ENCODE results near the gene ANKMY1. TPM values are rescaled to one million over a fixed set of nuclear protein-coding genes. Genes with fewer than 3 reads are reported as not detected.
"Not testable (repeated sequence)": the region's sequence is repeated elsewhere in the genome, so short reads cannot be mapped to it uniquely, and the experiment has no call there.

ANKMY1 gene
- total RNA-seq, 1 experiment from 2014 or later = 2.4 TPM

- in situ Hi-C loops (cut with HindIII; ENCODE audit: low pct_unique_long_range_greater_than_20kb, low sequenced_read_pairs) = no loop called here
- DNase-seq (ENCODE audit: low read depth) = no peak
Measured at GRCh38 chr2:240501531-240501991, 56.2 kb downstream of the ANKMY1 start.

- in situ Hi-C loops (cut with HindIII; ENCODE audit: low pct_unique_long_range_greater_than_20kb, low sequenced_read_pairs) = no loop called here
- DNase-seq (ENCODE audit: low read depth) = no peak
Measured at GRCh38 chr2:240500561-240501423, 57.0 kb downstream of the ANKMY1 start.

- in situ Hi-C loops (cut with HindIII; ENCODE audit: low pct_unique_long_range_greater_than_20kb, low sequenced_read_pairs) = no loop called here
- DNase-seq (ENCODE audit: low read depth) = no peak
Measured at GRCh38 chr2:240499309-240500301, 58.2 kb downstream of the ANKMY1 start.

- DNase-seq (ENCODE audit: low read depth) = no peak
- in situ Hi-C loops (cut with HindIII; ENCODE audit: low pct_unique_long_range_greater_than_20kb, low sequenced_read_pairs) = no loop called here
Measured at GRCh38 chr2:240498958-240499260, 58.9 kb downstream of the ANKMY1 start.

- DNase-seq (ENCODE audit: low read depth) = no peak
- in situ Hi-C loops (cut with HindIII; ENCODE audit: low pct_unique_long_range_greater_than_20kb, low sequenced_read_pairs) = no loop called here
Measured at GRCh38 chr2:240498171-240498957, 59.4 kb downstream of the ANKMY1 start.

GRCh38 chr2:240497082-240497481 is 60.7 kb downstream of the ANKMY1 start:
- DNase-seq (ENCODE audit: low read depth) = not testable (repeated sequence)

GRCh38 chr2:240494942-240495341 is 62.8 kb downstream of the ANKMY1 start:
- DNase-seq (ENCODE audit: low read depth); in situ Hi-C loops (cut with HindIII; ENCODE audit: low pct_unique_long_range_greater_than_20kb, low sequenced_read_pairs): not testable (repeated sequence)

More at GRCh38 chr2:240497082-240497481, 60.7 kb downstream of the ANKMY1 start:
- in situ Hi-C loops (cut with HindIII; ENCODE audit: low pct_unique_long_range_greater_than_20kb, low sequenced_read_pairs) = not testable (repeated sequence)

GRCh38 chr2:240494194-240494793 is 63.5 kb downstream of the ANKMY1 start:
- no peak for DNase-seq (ENCODE audit: low read depth)
- in situ Hi-C loops (cut with HindIII; ENCODE audit: low pct_unique_long_range_greater_than_20kb, low sequenced_read_pairs) = no loop called here

GRCh38 chr2:240491483-240491882 is 66.3 kb downstream of the ANKMY1 start:
- no peak for DNase-seq (ENCODE audit: low read depth)
- in situ Hi-C loops (cut with HindIII; ENCODE audit: low pct_unique_long_range_greater_than_20kb, low sequenced_read_pairs) = no loop called here

- in situ Hi-C loops (cut with HindIII; ENCODE audit: low pct_unique_long_range_greater_than_20kb, low sequenced_read_pairs) = no loop called here
- no peak for DNase-seq (ENCODE audit: low read depth)
Measured at GRCh38 chr2:240482141-240482540, 75.6 kb downstream of the ANKMY1 start.

- in situ Hi-C loops (cut with HindIII; ENCODE audit: low pct_unique_long_range_greater_than_20kb, low sequenced_read_pairs) = no loop called here
- no peak for DNase-seq (ENCODE audit: low read depth)
Measured at GRCh38 chr2:240481720-240482119, 76.1 kb downstream of the ANKMY1 start.

- in situ Hi-C loops (cut with HindIII; ENCODE audit: low pct_unique_long_range_greater_than_20kb, low sequenced_read_pairs) = no loop called here
- no peak for DNase-seq (ENCODE audit: low read depth)
Measured at GRCh38 chr2:240480834-240481623, 76.8 kb downstream of the ANKMY1 start.

GRCh38 chr2:240479111-240479501 is 78.7 kb downstream of the ANKMY1 start:
- in situ Hi-C loops (cut with HindIII; ENCODE audit: low pct_unique_long_range_greater_than_20kb, low sequenced_read_pairs) = no loop called here
- no peak for DNase-seq (ENCODE audit: low read depth)

GRCh38 chr2:240478346-240479110 is 79.3 kb downstream of the ANKMY1 start:
- DNase-seq (ENCODE audit: low read depth) = no peak
- in situ Hi-C loops (cut with HindIII; ENCODE audit: low pct_unique_long_range_greater_than_20kb, low sequenced_read_pairs) = no loop called here

- DNase-seq (ENCODE audit: low read depth) = no peak
- in situ Hi-C loops (cut with HindIII; ENCODE audit: low pct_unique_long_range_greater_than_20kb, low sequenced_read_pairs) = no loop called here
Measured at GRCh38 chr2:240477916-240478315, 79.9 kb downstream of the ANKMY1 start.

- in situ Hi-C loops (cut with HindIII; ENCODE audit: low pct_unique_long_range_greater_than_20kb, low sequenced_read_pairs) = no loop called here
- no peak for DNase-seq (ENCODE audit: low read depth)
Measured at GRCh38 chr2:240473211-240473610, 84.6 kb downstream of the ANKMY1 start.
